HG03342 (cell line): ENCODE results near the gene KCNC3.
"Not testable (repeated sequence)": the region's sequence is repeated elsewhere in the genome, so short reads cannot be mapped to it uniquely, and the experiment has no call there.

Source experiments
- ATAC-seq: cut with Tn5 transposase; IDR thresholded peaks from one replicate; pipeline ENCODE4 v1.9.1; 2021; ENCODE audit warnings: mild to moderate bottlenecking, moderate library complexity; ENCODE audit not compliant: unreplicated experiment

The KCNC3 gene

DNA sequence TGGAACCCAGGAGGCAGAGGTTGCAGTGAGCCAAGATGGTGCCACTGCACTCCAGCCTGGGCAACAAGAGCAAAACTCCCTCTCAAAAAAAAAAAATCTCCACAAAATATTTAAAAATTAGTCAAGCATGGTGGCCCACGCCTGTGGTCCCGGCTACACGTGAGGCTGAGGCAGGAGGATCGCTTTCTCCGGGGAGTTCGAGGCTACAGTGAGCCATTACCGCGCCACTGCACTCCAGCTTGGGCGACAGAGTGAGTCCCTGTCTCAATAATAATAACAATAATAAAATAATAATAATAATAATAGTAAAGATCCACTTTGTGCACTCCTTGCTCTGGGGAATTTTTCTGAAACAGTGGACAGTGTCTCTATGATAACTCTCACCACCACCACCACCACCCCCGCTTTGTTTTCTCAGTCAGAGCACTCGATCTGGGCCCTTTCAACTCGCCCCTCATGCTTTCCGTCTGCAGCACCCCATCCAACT is 27.6 kb upstream of the KCNC3 start:
- no peak for ATAC-seq

DNA sequence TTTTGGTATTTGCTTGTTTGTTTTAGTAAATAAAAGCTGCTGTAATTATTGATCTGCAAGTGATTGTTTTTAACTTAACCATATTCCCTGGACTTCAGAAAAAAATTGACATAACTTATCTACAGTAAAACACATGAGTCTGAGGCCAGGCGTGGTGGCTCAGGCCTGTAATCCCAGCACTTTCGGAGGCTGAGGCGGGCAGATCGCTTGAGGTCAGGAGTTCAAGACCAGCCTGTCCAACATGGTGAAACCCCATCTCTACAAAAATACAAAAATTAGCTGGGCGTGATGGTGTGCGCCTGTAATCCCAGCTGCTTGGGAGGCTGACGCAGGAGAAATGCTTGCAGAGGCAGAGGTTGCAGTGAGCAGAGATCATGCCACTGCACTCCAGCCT is 24.3 kb upstream of the KCNC3 start:
- not testable (repeated sequence) for ATAC-seq

DNA sequence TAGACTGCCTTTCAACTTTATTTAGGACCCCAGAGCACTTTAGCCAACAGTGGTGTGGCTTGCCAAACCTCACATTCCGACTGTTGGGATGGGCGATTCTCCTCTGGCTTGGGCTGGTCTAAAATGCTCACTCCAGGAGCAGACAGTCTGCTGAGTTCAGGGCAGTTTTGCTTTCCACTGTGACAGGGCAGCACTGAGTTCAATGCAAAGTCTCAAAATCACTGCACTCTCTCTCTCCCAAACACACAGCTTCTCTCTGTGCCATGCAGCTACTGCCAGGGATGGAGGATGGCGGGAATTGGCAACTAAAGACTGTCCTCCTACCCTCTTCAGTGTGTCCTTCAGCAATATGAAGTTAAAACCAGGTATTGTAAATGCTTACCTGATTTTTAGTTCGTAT is 23.1 kb upstream of the KCNC3 start:
- no peak for ATAC-seq

DNA sequence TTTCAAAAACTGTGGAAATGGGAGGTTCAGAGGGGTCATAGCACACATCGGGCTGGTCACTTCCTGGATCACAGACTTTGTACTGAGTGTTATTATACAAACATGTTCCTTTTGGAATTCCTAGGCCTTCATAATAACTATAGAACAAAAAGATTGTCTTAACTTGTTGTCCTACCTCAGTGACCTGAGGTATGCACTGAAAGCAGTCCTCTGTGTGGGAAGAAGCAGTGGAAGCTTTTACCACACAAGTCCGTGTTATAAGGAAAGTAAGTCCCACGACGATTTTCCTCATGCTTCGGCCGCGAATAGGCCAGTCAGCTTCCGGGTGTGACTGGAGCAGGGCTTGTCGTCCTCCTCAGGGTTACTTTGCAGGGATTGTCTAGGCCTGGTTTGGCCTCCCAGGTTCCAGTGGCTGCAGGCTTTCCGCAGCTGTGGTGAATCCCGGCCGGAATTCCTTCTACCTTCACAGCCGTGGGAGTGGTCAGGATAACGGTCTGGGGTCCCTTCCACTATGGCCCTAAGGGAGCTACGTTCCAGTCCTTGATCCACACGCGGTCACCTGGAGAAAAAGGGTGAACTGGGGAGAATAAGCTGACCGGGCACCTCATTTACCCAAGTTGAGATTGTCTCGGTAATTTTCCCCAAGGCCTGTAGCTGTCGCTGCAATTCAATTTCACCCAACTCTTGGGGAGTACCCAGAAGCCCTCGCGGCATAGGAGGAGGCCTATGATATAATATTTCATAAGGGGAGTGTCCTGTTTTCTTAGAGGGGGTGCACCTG is 20.3 kb upstream of the KCNC3 start:
- no peak for ATAC-seq

GRCh38 chr19:50347089-50347581 is 18.0 kb upstream of the KCNC3 start:
- peak; percentile 38 for ATAC-seq

DNA sequence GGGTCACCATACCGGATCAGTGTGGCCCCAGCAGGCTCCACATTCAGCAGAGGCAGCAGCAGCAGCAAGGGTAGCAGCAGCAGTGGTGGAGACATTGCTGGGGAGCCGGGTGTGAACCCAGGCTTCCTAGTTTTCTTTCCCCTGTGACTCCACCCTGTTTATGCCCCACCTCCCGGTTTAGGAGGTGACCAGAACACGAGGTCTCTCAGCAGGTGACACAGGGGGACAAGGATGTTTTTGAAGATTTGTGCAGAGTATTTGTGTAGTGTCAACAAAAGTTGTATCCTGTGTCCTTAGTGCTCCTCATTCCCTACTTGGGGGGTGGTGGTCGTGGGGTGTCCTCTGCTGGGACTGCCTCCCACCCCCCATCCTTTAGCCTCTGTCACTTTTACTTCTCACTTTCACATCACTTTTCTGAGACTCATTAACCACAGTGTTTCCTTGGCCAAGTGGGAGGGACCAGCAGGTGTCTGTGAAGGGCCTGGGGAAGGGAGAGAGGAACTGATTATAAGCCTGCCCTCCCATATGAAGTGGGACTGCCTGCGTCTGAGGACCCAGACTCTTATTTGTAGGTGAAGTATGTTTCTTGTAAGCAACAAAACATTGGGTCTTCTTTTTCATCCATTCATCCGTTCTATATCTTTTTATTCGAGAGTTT is 15.6 kb upstream of the KCNC3 start:
- ATAC-seq, result peak; percentile 42

GRCh38 chr19:50341091-50341564 is 12.0 kb upstream of the KCNC3 start:
- ATAC-seq, result peak; percentile 51

DNA sequence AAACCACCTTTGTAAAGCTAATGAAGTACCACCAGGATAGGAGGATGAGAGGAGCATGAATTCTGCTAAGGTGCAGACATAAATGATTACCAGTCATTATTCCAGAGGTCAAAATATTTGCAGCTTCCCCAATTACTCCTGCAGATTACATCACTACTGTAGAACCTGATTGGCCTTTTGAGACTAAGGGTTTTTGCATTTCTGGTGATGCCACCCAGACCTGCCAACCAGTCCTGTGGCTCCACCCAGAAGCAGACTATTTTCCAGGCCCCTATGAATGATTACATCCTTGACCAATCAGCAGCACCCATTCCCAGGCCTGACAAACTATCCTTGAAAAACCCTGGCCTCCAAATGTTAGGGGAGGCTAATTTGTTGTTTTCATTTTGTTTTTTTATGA is 11.2 kb upstream of the KCNC3 start:
- ATAC-seq, result no peak

DNA sequence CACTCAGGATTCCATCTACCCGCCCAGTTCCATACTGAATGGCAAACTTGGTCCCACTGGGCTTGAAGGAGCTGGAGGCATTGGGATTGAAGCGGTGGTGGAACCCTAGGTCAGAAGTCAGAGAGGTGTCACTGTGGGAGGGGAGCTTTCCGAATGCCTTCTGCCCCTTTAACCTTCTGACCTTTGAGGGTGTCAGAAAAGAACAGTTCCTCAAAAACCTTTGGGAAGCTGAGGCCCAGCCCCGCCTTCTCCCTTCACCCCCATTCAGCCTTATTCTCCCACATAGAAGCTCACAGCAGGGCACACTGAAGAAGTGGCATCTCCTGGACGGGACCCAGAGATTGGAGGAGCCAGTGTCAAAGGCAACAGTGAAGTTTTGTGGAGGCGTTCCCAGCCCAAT is 7.9 kb upstream of the KCNC3 start:
- not testable (repeated sequence) for ATAC-seq

- ATAC-seq, result no peak
Measured at GRCh38 chr19:50334741-50335421, 5.7 kb upstream of the KCNC3 start.

DNA sequence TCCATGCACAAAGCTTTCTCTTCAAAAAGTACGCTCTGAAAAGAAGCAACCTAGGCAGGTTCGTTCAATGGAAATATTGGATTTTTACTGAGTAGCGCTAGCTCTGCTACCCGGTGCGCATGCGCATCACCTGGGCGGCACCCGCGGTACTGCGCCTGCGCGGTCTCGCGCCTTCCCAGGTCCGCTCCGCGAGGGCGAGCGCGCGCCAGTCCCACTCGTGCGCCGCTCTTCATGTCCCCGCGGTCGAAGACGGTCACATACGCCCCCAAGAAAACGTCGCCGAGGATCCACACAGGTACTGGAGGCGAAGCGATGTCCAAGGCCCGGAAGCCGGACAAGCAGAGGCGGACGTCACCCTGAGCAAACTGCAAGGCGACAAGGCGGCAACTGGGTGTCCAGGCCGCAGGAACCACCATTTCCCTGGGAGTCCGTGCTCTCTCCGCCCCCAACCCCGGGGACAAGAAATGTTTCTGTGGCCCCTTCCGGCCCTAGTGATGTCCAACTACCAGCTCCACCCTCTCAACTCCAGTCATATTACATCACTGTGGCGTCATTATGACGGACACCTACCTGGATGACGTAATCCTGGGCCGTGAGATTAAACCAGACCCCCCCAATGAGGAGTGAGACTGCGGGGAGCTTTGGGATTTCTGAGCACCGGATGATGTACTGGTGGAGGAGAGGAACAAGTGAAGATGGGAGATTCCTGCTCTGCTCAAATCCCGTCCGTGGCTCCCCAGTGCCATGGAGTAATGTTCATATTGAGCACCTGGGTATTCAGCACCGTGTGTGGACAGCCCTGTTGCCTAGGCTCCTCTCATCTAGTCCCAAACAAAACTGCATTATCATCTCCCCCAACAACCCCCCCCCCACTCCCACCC is 4.8 kb upstream of the KCNC3 start:
- peak; percentile 12 for ATAC-seq

GRCh38 chr19:50333235-50333736 is 4.1 kb upstream of the KCNC3 start:
- ATAC-seq, result peak; percentile 37

- no peak for ATAC-seq
Measured at GRCh38 chr19:50332244-50333038, 3.3 kb upstream of the KCNC3 start.

DNA sequence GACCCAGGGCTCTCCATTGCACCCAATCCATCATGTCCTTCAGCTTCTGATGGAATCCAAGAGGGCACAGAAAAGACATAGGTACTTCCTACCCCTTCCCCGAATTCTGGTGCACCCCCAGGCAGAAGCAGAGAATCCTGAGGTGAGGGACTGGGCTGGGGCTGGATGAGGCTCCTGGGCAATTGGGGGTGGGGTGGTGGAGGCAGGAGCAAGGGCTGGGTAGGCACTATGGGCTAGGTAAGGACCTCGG is 2.7 kb upstream of the KCNC3 start:
- no peak for ATAC-seq

GRCh38 chr19:50331221-50331993 is 2.2 kb upstream of the KCNC3 start:
- ATAC-seq, result no peak

DNA sequence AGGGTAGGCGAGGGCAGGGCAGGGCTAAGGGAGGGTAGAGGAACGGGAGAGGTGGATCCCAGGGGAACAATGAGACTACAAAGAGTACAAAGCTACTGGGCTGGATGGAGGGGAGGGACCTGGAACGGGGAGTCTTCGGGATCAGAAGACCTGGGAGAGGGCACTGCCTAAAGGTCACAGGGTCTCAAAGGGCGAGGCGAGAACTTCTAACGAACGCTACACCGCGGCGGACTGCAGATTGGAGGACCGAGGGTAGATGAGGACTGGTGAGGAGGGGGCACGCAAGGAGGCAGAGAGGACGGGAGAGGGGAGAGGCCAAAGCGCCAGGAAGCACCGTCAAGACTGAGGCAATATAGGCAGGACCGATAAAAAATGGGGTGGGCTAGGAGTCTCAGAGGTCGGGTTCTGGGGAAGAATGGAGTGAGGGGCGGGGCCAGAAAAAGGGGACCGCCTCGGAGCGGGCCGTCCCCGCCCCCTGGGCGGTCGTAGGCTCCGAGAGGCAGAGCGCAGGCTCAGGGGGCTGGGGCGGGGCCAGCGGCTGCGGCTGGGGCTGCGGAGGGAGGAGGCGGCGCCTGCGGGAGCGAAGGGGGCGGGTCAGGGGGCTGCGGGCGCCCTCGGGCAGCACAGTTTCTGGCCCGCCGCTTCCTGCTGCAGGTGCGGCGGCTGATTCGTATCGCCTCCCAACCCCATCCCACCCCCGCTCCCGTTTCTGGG is 1.3 kb upstream of the KCNC3 start:
- no peak for ATAC-seq

DNA sequence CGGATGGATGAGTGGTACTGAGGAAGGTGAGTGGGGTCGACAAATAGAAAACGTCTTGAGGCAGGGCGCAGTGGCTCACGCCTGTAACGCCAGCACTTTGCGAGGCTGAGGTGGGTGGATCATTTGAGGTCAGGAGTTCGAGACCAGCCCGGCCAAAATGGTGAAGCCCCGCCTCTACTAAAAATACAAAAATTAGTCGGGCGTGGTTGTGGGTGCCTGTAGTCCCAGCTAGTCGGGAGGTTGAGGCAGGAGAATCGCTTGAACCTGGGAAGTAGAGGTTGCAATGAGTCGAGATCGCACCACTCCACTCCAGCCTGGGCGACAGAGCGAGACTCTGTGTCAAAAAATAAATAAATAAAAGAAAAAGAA is 733 bp upstream of the KCNC3 start:
- ATAC-seq, result not testable (repeated sequence)

GRCh38 chr19:50328873-50329145 is 368 bp downstream of the KCNC3 start:
- ATAC-seq, result no peak
